Cardiac fibroblast (primary cell): Measurements from ENCODE around the gene TBL2.
A peak's percentile ranks its signal among the peaks of the same experiment; 100 is the strongest.
"Not testable (repeated sequence)": the region's sequence is repeated elsewhere in the genome, so short reads cannot be mapped to it uniquely, and the experiment has no call there.

ENCODE experiments used
- DNase-seq, 2 donors: peaks; one replicate each; pipeline versions ENCODE4 v3.0.0 to v3.0.0-alpha.2; 2010; ENCODE audit warnings: low read depth in 2 of 2
- H3K4me3 ChIP-seq, 2 donors: replicated peaks in 1 of 2; 1 replicate in 1 of 2; 2 replicates in 1 of 2; pipeline ENCODE4 v1.5.1; 2011; ENCODE audit warnings: low read depth in 2 of 2, low read length in 2 of 2, mild to moderate bottlenecking in 2 of 2, moderate library complexity in 1 of 2
- CTCF ChIP-seq: IDR thresholded peaks from one replicate; pipeline ENCODE4 v1.5.1; 2011; ENCODE audit warnings: low read depth, mild to moderate bottlenecking, low read length, inconsistent platforms

TBL2 gene

GRCh38 chr7:73530800-73531199 lies 47.6 kb downstream of the TBL2 start:
- DNase-seq, result no peak
- no peak for TF ChIP-seq CTCF
- no peak overlapping the region for H3K4me3 ChIP-seq

- no peak overlapping the region for H3K4me3 ChIP-seq
- no peak for TF ChIP-seq CTCF
- no peak for DNase-seq
Measured at GRCh38 chr7:73526896-73527821, 51.2 kb downstream of the TBL2 start.

GRCh38 chr7:73526158-73526494 lies 52.3 kb downstream of the TBL2 start:
- not testable (repeated sequence) for DNase-seq, H3K4me3 ChIP-seq

- peak within 1 kb of the TSS; percentile 63 to 76 for H3K4me3 ChIP-seq
- peak; percentile 20 for TF ChIP-seq CTCF
- peak; percentile 99 for DNase-seq
Measured at GRCh38 chr7:73522105-73522872, 56.1 kb downstream of the TBL2 start, which contains the start of gene BAZ1B. TSS of gene BAZ1B (minus strand) at chr7:73522293. CDS start at chr7:73521933, 360 bp downstream.

GRCh38 chr7:73521636-73522104 lies 56.7 kb downstream of the TBL2 start:
- H3K4me3 ChIP-seq, result peak overlapping the region; percentile 63 to 76
- TF ChIP-seq CTCF, result no peak
- DNase-seq, result no peak

GRCh38 chr7:73520673-73521635 lies 57.4 kb downstream of the TBL2 start:
- no peak for TF ChIP-seq CTCF
- peak; percentile 38 to 48 for DNase-seq
- H3K4me3 ChIP-seq, result peak overlapping the region; percentile 63 to 76
